GM21717 (cell line): ENCODE results near the gene REXO5.
"Not testable (repeated sequence)": the region's sequence is repeated elsewhere in the genome, so short reads cannot be mapped to it uniquely, and the experiment has no call there.

Experiments
- ATAC-seq: cut with Tn5 transposase; IDR thresholded peaks from one replicate; pipeline ENCODE4 v1.9.1; 2021; ENCODE audit warnings: mild to moderate bottlenecking, moderate library complexity; ENCODE audit not compliant: unreplicated experiment

REXO5 gene

GRCh38 chr16:20806168-20807050 lies at the start of gene REXO5, which contains the start of gene ERI2:
REXO5 (plus strand) TSS chr16:20806527; CDS start chr16:20806954, 427 bp downstream.
ERI2 (minus strand) TSS chr16:20806472; CDS start chr16:20806430, 42 bp downstream.
- peak; percentile 83 for ATAC-seq

- no peak for ATAC-seq
Measured at GRCh38 chr16:20760346-20760745, 46.0 kb upstream of the REXO5 start.

- ATAC-seq = no peak
Measured at GRCh38 chr16:20761175-20761574, 45.2 kb upstream of the REXO5 start.

- no peak for ATAC-seq
Measured at GRCh38 chr16:20762404-20763123, 43.8 kb upstream of the REXO5 start.

GRCh38 chr16:20763461-20764232 lies 42.7 kb upstream of the REXO5 start, which contains the start of gene ACSM3:
ACSM3 (plus strand) TSS chr16:20764014; CDS start chr16:20770035, 6,021 bp downstream.
- ATAC-seq = peak; percentile 98

GRCh38 chr16:20764448-20764847 lies 41.9 kb upstream of the REXO5 start:
- ATAC-seq = not testable (repeated sequence)

- ATAC-seq = no peak
Measured at GRCh38 chr16:20765732-20766131, 40.6 kb upstream of the REXO5 start.

GRCh38 chr16:20766294-20766693 lies 40.0 kb upstream of the REXO5 start:
- ATAC-seq = no peak

GRCh38 chr16:20767577-20767976 lies 38.8 kb upstream of the REXO5 start:
- no peak for ATAC-seq

GRCh38 chr16:20768121-20768520 lies 38.2 kb upstream of the REXO5 start:
- ATAC-seq = no peak

- ATAC-seq = no peak
Measured at GRCh38 chr16:20768818-20769217, 37.5 kb upstream of the REXO5 start.

GRCh38 chr16:20773679-20774078 lies 32.6 kb upstream of the REXO5 start:
- ATAC-seq = no peak

GRCh38 chr16:20774703-20775362 lies 31.5 kb upstream of the REXO5 start:
- no peak for ATAC-seq

GRCh38 chr16:20781697-20782096 lies 24.6 kb upstream of the REXO5 start:
- ATAC-seq = no peak

GRCh38 chr16:20782470-20782869 lies 23.9 kb upstream of the REXO5 start:
- ATAC-seq = no peak

GRCh38 chr16:20784204-20784603 lies 22.1 kb upstream of the REXO5 start:
- no peak for ATAC-seq

GRCh38 chr16:20789130-20789529 lies 17.2 kb upstream of the REXO5 start:
- ATAC-seq = no peak

- ATAC-seq = no peak
Measured at GRCh38 chr16:20791923-20792612, 14.3 kb upstream of the REXO5 start.

- no peak for ATAC-seq
Measured at GRCh38 chr16:20798364-20798763, 8.0 kb upstream of the REXO5 start.

GRCh38 chr16:20799599-20799998 lies 6.7 kb upstream of the REXO5 start:
- ATAC-seq = no peak
